Stimulated activated CD8-positive, alpha-beta memory T cell treated with anti-CD3 and anti-CD28 coated beads, Interleukin-7, amount 100 ng/mL, for 24 hours (primary cell): Measurements from ENCODE around the gene MPO.
A peak's percentile ranks its signal among the peaks of the same experiment; 100 is the strongest.

Source experiments
- DNase-seq: peaks from one replicate; pipeline ENCODE4 v3.0.0-alpha.2; 2020; ENCODE audit warnings: low read depth

The MPO gene

GRCh38 chr17:58280480-58281217 is at the start of gene MPO:
Gene MPO (minus strand): TSS chr17:58280935. CDS start chr17:58280758, 177 bp downstream.
- no peak for DNase-seq

GRCh38 chr17:58329810-58330537 is 49.2 kb upstream of the MPO start:
- DNase-seq = no peak

GRCh38 chr17:58329035-58329809 is 48.5 kb upstream of the MPO start:
- peak; percentile 79 for DNase-seq

GRCh38 chr17:58328195-58329034 is 47.7 kb upstream of the MPO start, which contains the start of gene TSPOAP1:
Gene TSPOAP1 (minus strand): TSS chr17:58328795. CDS start chr17:58327920, 875 bp downstream.
- DNase-seq = peak; percentile 75

GRCh38 chr17:58327363-58328194 is 46.8 kb upstream of the MPO start:
- DNase-seq = no peak

GRCh38 chr17:58326609-58327362 is 46.1 kb upstream of the MPO start:
- no peak for DNase-seq

- no peak for DNase-seq
Measured at GRCh38 chr17:58325976-58326468, 45.3 kb upstream of the MPO start.

GRCh38 chr17:58325289-58325726 is 44.6 kb upstream of the MPO start:
- no peak for DNase-seq

- DNase-seq = no peak
Measured at GRCh38 chr17:58324409-58325288, 43.9 kb upstream of the MPO start.

GRCh38 chr17:58324056-58324408 is 43.3 kb upstream of the MPO start:
- DNase-seq = no peak

GRCh38 chr17:58323366-58324055 is 42.8 kb upstream of the MPO start:
- no peak for DNase-seq

- no peak for DNase-seq
Measured at GRCh38 chr17:58322581-58323185, 41.9 kb upstream of the MPO start.

GRCh38 chr17:58321571-58322525 is 41.1 kb upstream of the MPO start:
- no peak for DNase-seq

GRCh38 chr17:58320570-58321323 is 40.0 kb upstream of the MPO start:
- no peak for DNase-seq

GRCh38 chr17:58320163-58320558 is 39.4 kb upstream of the MPO start:
- no peak for DNase-seq
